Mammary epithelial cell (primary cell): ENCODE results near the gene CTIF.

ENCODE experiments used
- CTCF ChIP-seq, 2 donors: IDR thresholded peaks in 1 of 2; conservative IDR thresholded peaks in 1 of 2; 2 replicates each; pipeline ENCODE4 v1.5.1; 2011 to 2012; ENCODE audit warnings: inconsistent platforms in 2 of 2, low read length in 2 of 2, mild to moderate bottlenecking in 2 of 2, control low read depth in 1 of 2, low read depth in 1 of 2; ENCODE audit not compliant: insufficient read depth in 1 of 2; ENCODE audit errors: extremely low read depth in 1 of 2
- EZH2 ChIP-seq: IDR thresholded peaks from 2 replicates; pipeline ENCODE4 v1.6.1; 2012; ENCODE audit warnings: low read length, inconsistent platforms, borderline replicate concordance

- TF ChIP-seq CTCF (conservative IDR thresholded peaks at IDR 0.05 in 1 of 2, IDR thresholded peaks at IDR 0.05 in 1 of 2; ENCODE audit: extremely low read depth in 1 of 2, insufficient read depth in 1 of 2, low read depth in 1 of 2, low read length in 2 of 2): no peak
- TF ChIP-seq EZH2: no peak
Measured at GRCh38 chr18:48623468-48624235, 84.8 kb downstream of the CTIF start.
